ENCODE data around the gene F5.

GRCh38 chr1:169495916-169496315 is 90.4 kb downstream of the F5 start:
- no peak for TF ChIP-seq POLR2A (IDR thresholded peaks at IDR 0.05; ENCODE audit: low read length)
- no peak for TF ChIP-seq GATA1 (IDR thresholded peaks at IDR 0.05; ENCODE audit: low read depth, low read length)
